ENCODE measurements around the gene VPS45.
"Not testable (repeated sequence)": the region's sequence is repeated elsewhere in the genome, so short reads cannot be mapped to it uniquely, and the experiment has no call there.

VPS45 gene, protein sequence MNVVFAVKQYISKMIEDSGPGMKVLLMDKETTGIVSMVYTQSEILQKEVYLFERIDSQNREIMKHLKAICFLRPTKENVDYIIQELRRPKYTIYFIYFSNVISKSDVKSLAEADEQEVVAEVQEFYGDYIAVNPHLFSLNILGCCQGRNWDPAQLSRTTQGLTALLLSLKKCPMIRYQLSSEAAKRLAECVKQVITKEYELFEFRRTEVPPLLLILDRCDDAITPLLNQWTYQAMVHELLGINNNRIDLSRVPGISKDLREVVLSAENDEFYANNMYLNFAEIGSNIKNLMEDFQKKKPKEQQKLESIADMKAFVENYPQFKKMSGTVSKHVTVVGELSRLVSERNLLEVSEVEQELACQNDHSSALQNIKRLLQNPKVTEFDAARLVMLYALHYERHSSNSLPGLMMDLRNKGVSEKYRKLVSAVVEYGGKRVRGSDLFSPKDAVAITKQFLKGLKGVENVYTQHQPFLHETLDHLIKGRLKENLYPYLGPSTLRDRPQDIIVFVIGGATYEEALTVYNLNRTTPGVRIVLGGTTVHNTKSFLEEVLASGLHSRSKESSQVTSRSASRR

GRCh38 chr1:150067184-150068108, at the start of gene VPS45:
VPS45 (plus strand) TSS chr1:150067776; CDS start chr1:150067858, 82 bp downstream.
- in situ Hi-C loops (cut with MboI; ENCODE audit: low sequenced_read_pairs): no loop called here

DNA sequence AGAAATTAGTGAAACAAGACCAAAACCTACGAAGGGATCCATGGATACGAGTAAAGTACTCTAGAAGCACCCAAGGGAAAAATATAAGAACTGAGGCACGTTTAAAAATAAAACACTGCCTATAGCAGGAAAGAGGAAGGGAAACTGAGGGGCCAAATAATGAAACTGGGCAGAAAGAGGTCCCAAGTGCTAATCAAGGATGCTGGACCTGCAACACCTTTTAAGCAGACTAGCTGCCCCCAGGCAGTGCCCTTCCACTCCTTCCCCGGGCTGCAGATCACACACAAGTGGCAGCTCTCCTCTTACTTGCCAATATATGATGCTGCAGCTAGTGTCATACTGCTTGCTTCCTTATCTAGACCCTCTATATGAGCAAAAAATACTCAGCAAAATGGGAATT, 49.4 kb upstream of the VPS45 start:
- in situ Hi-C loops (cut with MboI; ENCODE audit: low sequenced_read_pairs): no loop called here

GRCh38 chr1:150020711-150021110, 46.9 kb upstream of the VPS45 start:
- in situ Hi-C loops (cut with MboI; ENCODE audit: low sequenced_read_pairs): no loop called here

GRCh38 chr1:150021191-150021694, 46.3 kb upstream of the VPS45 start:
- in situ Hi-C loops (cut with MboI; ENCODE audit: low sequenced_read_pairs): no loop called here

GRCh38 chr1:150022357-150022756, 45.2 kb upstream of the VPS45 start:
- in situ Hi-C loops (cut with MboI; ENCODE audit: low sequenced_read_pairs): no loop called here

- in situ Hi-C loops (cut with MboI; ENCODE audit: low sequenced_read_pairs): no loop called here
Observed at GRCh38 chr1:150024156-150024555, 43.4 kb upstream of the VPS45 start.

GRCh38 chr1:150028322-150028721, 39.3 kb upstream of the VPS45 start:
- in situ Hi-C loops (cut with MboI; ENCODE audit: low sequenced_read_pairs): no loop called here

DNA sequence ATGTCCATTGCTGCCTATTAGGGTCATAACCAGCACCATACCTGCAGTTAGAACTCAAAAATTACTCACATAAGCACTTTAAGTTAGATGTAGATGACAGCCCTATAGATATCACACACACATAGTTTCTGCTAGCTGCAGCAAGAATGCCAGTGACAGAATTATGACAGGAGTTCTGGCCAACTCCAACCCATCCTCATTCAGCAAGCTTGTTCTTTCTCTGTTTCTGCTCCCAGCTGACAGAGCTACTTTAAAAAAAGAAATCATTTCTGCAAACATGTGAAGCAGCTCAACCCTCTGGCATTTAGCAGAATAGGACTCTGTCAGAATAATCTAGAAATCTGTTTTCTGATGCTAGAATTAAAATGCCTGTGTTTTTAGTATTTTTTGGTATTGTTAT, 33.2 kb upstream of the VPS45 start:
- in situ Hi-C loops (cut with MboI; ENCODE audit: low sequenced_read_pairs): no loop called here

DNA sequence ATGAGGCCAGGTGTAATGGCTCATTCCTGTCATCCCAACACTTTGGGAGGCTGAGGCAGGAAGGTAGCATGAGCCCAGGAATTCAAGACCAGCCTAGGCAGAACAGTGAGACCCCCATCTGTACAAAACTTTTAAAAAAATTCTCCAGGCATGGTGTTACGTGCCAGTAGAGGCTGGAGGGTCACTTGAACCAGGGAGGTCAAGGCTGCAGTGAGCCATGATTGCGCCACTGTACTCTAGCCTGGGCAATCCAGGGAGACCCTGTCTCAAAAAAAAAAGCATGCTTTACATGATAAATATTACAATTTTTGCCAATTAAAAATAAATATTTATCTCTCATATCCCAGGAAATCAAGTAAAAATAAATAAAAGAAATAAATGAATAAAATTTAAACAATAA, 17.6 kb upstream of the VPS45 start:
- in situ Hi-C loops (cut with MboI; ENCODE audit: low sequenced_read_pairs): no loop called here

DNA sequence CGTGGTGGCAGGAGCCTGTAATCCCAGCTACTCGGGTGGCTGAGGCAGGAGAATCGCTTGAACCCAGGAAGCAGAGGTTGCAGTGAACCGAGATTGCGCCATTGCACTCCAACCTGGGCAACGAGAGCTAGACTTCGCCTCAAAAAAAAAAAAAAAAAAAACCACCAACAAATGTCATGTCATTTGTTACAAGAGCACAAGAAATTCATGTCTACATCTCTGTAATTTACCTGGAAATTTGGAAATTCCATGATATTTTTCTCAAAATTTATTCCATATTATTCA, 16.5 kb upstream of the VPS45 start:
- in situ Hi-C loops (cut with MboI; ENCODE audit: low sequenced_read_pairs): no loop called here

GRCh38 chr1:150051905-150052412, 15.6 kb upstream of the VPS45 start:
- in situ Hi-C loops (cut with MboI; ENCODE audit: low sequenced_read_pairs): not testable (repeated sequence)

DNA sequence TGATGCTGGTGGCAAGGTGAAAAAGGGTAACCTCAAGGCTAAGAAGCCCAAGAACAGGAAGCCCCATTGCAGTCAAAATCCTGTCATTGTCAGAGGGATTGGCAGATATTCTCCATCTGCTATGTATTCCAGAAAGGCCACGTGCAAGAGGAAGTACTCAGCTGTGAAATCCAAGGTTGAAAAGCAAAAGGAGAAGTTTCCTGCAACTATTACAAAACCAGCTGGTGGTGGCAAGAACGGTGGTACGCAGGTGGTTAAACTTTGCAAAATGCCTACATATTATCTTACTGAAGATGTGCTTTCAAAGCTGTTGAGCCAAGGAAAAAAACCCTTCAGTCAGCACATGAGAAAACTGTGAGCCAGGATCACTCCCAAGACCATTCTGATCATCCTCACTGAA, 13.7 kb upstream of the VPS45 start:
- in situ Hi-C loops (cut with MboI; ENCODE audit: low sequenced_read_pairs): no loop called here

GRCh38 chr1:150055507-150055906, 12.1 kb upstream of the VPS45 start:
- in situ Hi-C loops (cut with MboI; ENCODE audit: low sequenced_read_pairs): not testable (repeated sequence)

DNA sequence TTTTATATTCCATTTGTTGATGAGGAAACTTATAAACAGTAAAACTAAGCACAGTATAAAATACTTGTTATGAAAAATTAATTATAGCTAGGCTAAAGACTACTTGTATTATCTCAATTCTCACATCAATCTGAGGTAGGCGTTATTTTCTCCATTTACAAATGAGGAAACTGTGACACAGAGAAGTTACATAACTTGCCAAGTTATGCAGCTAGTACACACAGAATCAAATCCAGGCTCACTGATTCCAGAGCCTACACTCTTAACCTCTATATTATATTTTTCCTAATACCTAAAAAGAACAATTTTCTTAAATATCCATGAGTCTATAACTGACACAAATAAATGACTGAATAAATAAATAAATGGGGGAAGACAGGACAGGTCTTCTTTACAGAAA, 11.2 kb upstream of the VPS45 start:
- in situ Hi-C loops (cut with MboI; ENCODE audit: low sequenced_read_pairs): no loop called here

GRCh38 chr1:150060260-150060659, 7.3 kb upstream of the VPS45 start:
- in situ Hi-C loops (cut with MboI; ENCODE audit: low sequenced_read_pairs): no loop called here

- in situ Hi-C loops (cut with MboI; ENCODE audit: low sequenced_read_pairs): no loop called here
Observed at GRCh38 chr1:150061632-150062101, 5.9 kb upstream of the VPS45 start.

GRCh38 chr1:150062113-150062512, 5.5 kb upstream of the VPS45 start:
- in situ Hi-C loops (cut with MboI; ENCODE audit: low sequenced_read_pairs): no loop called here

GRCh38 chr1:150065184-150065871, 2.2 kb upstream of the VPS45 start:
- in situ Hi-C loops (cut with MboI; ENCODE audit: low sequenced_read_pairs): no loop called here

- in situ Hi-C loops (cut with MboI; ENCODE audit: low sequenced_read_pairs): no loop called here
Observed at GRCh38 chr1:150066328-150066727, 1.2 kb upstream of the VPS45 start.

DNA sequence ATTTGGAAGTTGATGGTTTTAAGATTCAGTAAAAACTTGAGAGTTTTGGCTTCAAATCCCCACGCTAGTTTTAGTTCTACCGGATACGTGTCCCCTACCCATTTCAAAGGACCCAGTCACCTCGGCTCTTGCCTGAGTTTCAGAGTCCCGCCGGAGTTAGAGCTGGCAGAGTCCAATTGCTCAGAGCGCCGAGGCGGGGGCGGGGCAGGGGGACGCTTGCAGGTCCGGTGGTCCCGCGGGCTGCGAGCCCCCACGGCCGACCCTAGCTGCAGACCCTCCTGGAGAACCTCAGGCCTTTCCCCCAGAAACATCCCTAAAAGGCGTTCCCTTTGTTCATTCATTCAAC, 765 bp upstream of the VPS45 start:
- in situ Hi-C loops (cut with MboI; ENCODE audit: low sequenced_read_pairs): no loop called here

GRCh38 chr1:150068109-150068435, 496 bp downstream of the VPS45 start:
- in situ Hi-C loops (cut with MboI; ENCODE audit: low sequenced_read_pairs): no loop called here

Measured in HL-60/S4 treated with retinoic acid at 250 ng/mL for 4 days and 3 days (cell line).